Trophoblast cell (in vitro differentiated cells and primary cell): Measurements from ENCODE around the gene PRTFDC1.
A peak's percentile ranks its signal among the peaks of the same experiment; 100 is the strongest.

Source experiments
- DNase-seq, 2 donors: peaks; one replicate each; pipeline ENCODE4 v3.0.0-alpha.2; 2016
- H2AFZ ChIP-seq: 2 replicates; pipeline ENCODE4 v1.6.1; 2013; ENCODE audit warnings: low read length, moderate library complexity, mild to moderate bottlenecking; ENCODE audit not compliant: insufficient read depth, poor library complexity
- H2AK5ac ChIP-seq: 2 replicates; pipeline ENCODE4 v1.6.1; 2013; ENCODE audit warnings: mild to moderate bottlenecking, low read length
- H2BK120ac ChIP-seq: 2 replicates; pipeline ENCODE4 v1.6.1; 2013; ENCODE audit warnings: low read length, mild to moderate bottlenecking, moderate library complexity; ENCODE audit not compliant: insufficient read depth, poor library complexity
- H2BK12ac ChIP-seq: 2 replicates; pipeline ENCODE4 v1.6.1; 2013; ENCODE audit warnings: mild to moderate bottlenecking, low read length, moderate library complexity
- H2BK5ac ChIP-seq: 2 replicates; pipeline ENCODE4 v1.6.1; 2013; ENCODE audit warnings: low read length, low read depth, moderate library complexity, mild to moderate bottlenecking; ENCODE audit not compliant: poor library complexity
- H3K14ac ChIP-seq: 2 replicates; pipeline ENCODE4 v1.6.1; 2013; ENCODE audit warnings: mild to moderate bottlenecking, low read length
- H3K18ac ChIP-seq: 2 replicates; pipeline ENCODE4 v1.6.1; 2013; ENCODE audit warnings: mild to moderate bottlenecking, low read length
- H3K23ac ChIP-seq: 2 replicates; pipeline ENCODE4 v1.6.1; 2013; ENCODE audit warnings: low read length
- H3K27ac ChIP-seq: 2 replicates; pipeline ENCODE4 v1.5.1; 2013; ENCODE audit warnings: low read depth, mild to moderate bottlenecking, inconsistent platforms, low read length, moderate library complexity
- H3K27me3 ChIP-seq: 2 replicates; pipeline ENCODE4 v1.6.1; 2013; ENCODE audit warnings: inconsistent platforms, mild to moderate bottlenecking, low read length, moderate library complexity; ENCODE audit not compliant: insufficient read depth
- H3K36me3 ChIP-seq, 2 experiments: 1 replicate in 1 of 2; 2 replicates in 1 of 2; pipeline ENCODE4 v1.6.1; 2013; ENCODE audit warnings: low read length in 2 of 2, mild to moderate bottlenecking in 2 of 2, moderate library complexity in 1 of 2; ENCODE audit not compliant: insufficient read depth in 2 of 2, control insufficient read depth in 1 of 2
- H3K4ac ChIP-seq: 2 replicates; pipeline ENCODE4 v1.6.1; 2013; ENCODE audit warnings: low read depth, mild to moderate bottlenecking, low read length, moderate library complexity
- H3K4me1 ChIP-seq, 2 experiments: 1 replicate in 1 of 2; 2 replicates in 1 of 2; pipeline ENCODE4 v1.6.1; 2013; ENCODE audit warnings: low read length in 2 of 2, mild to moderate bottlenecking in 2 of 2, moderate library complexity in 1 of 2; ENCODE audit not compliant: insufficient read depth in 2 of 2, control insufficient read depth in 1 of 2
- H3K4me2 ChIP-seq: 2 replicates; pipeline ENCODE4 v1.6.1; 2013; ENCODE audit warnings: inconsistent platforms, mild to moderate bottlenecking, low read length, moderate library complexity
- H3K4me3 ChIP-seq: 2 replicates; pipeline ENCODE4 v1.5.1; 2013; ENCODE audit warnings: mild to moderate bottlenecking, low read depth, low read length, inconsistent platforms
- H3K79me1 ChIP-seq: one replicate; pipeline ENCODE4 v1.6.1; 2013; ENCODE audit warnings: low read length
- H3K79me2 ChIP-seq: 2 replicates; pipeline ENCODE4 v1.6.1; 2013; ENCODE audit warnings: low read length, mild to moderate bottlenecking; ENCODE audit not compliant: control insufficient read depth, insufficient read depth, poor library complexity
- H3K9ac ChIP-seq: 2 replicates; pipeline ENCODE4 v1.6.1; 2013; ENCODE audit warnings: mild to moderate bottlenecking, low read length
- H3K9me3 ChIP-seq: 2 replicates; pipeline ENCODE4 v1.6.1; 2013; ENCODE audit warnings: low read depth, mild to moderate bottlenecking, control low read depth, inconsistent platforms, low read length; ENCODE audit not compliant: insufficient read depth
- H4K12ac ChIP-seq: 2 replicates; pipeline ENCODE4 v1.6.1; 2013; ENCODE audit warnings: low read depth, mild to moderate bottlenecking, low read length, moderate library complexity
- H4K8ac ChIP-seq: 2 replicates; pipeline ENCODE4 v1.6.1; 2013; ENCODE audit warnings: low read depth, mild to moderate bottlenecking, low read length, moderate library complexity
- H4K91ac ChIP-seq: one replicate; pipeline ENCODE4 v1.6.1; 2013; ENCODE audit warnings: low read depth, mild to moderate bottlenecking, low read length, moderate library complexity
- WGBS: extraction: QIAGEN DNeasy Blood & Tissue Kit; methylation state at CpG from one replicate; pipeline ENCODE4 v1.1.7; 2013; ENCODE audit warnings: missing lambda C conversion rate; ENCODE audit not compliant: insufficient read length, insufficient coverage; ENCODE audit errors: extremely low coverage; 5-methylcytosine and 5-hydroxymethylcytosine counted together

PRTFDC1 gene

GRCh38 chr10:24826009-24826408 is 126.4 kb downstream of the PRTFDC1 start:
- no peak overlapping the region for H3K4me2 ChIP-seq
- H2BK120ac ChIP-seq = no peak overlapping the region
- H4K12ac ChIP-seq = no peak overlapping the region
- H3K79me2 ChIP-seq = no peaks in the 10 kb centered on the region
- H3K14ac ChIP-seq = no peak overlapping the region
- no peaks in the 10 kb centered on the region for H3K79me1 ChIP-seq
- no peak overlapping the region for H3K27ac ChIP-seq
- H3K36me3 ChIP-seq = no peaks in the 10 kb centered on the region
- no peak overlapping the region for H3K23ac ChIP-seq
- H3K18ac ChIP-seq = no peak overlapping the region
- no peaks in the 10 kb centered on the region for H3K27me3 ChIP-seq
- H4K8ac ChIP-seq = no peak overlapping the region
- WGBS = no CpG with 5 or more reads among the region's 4 CpGs
- no peak overlapping the region for H3K4ac ChIP-seq
- H2BK5ac ChIP-seq = no peak overlapping the region
- H3K9ac ChIP-seq = no peak overlapping the region
- H2AFZ ChIP-seq = no peak overlapping the region
- peak in 1 of 2 donors; percentile 67 for DNase-seq
- no peak overlapping the region for H2AK5ac ChIP-seq
- no peak overlapping the region for H3K4me3 ChIP-seq
- H3K4me1 ChIP-seq = peaks cover 3% of the 10 kb centered on the region in 2 experiments
- H3K9me3 ChIP-seq = no peaks in the 10 kb centered on the region
- no peak overlapping the region for H4K91ac ChIP-seq
- H2BK12ac ChIP-seq = no peak overlapping the region

GRCh38 chr10:24825551-24825950 is 126.9 kb downstream of the PRTFDC1 start:
- no peak overlapping the region for H2AK5ac ChIP-seq
- no peak overlapping the region for H3K4me2 ChIP-seq
- H4K12ac ChIP-seq = no peak overlapping the region
- H3K36me3 ChIP-seq = no peaks in the 10 kb centered on the region
- no peak overlapping the region for H3K23ac ChIP-seq
- no peak overlapping the region for H3K27ac ChIP-seq
- H3K4ac ChIP-seq = no peak overlapping the region
- no peak overlapping the region for H4K91ac ChIP-seq
- H2BK5ac ChIP-seq = no peak overlapping the region
- no peak overlapping the region for H2BK12ac ChIP-seq
- H3K4me3 ChIP-seq = no peak overlapping the region
- H3K18ac ChIP-seq = no peak overlapping the region
- WGBS = no CpG with 5 or more reads among the region's 1 CpG
- H2AFZ ChIP-seq = no peak overlapping the region
- DNase-seq = peak in 1 of 2 donors; percentile 77
- H3K4me1 ChIP-seq = peaks cover 6 to 7% of the 10 kb centered on the region in 2 experiments
- H3K9me3 ChIP-seq = no peaks in the 10 kb centered on the region
- H4K8ac ChIP-seq = no peak overlapping the region
- peaks cover 2% of the 10 kb centered on the region for H3K79me1 ChIP-seq
- H3K79me2 ChIP-seq = no peaks in the 10 kb centered on the region
- H3K9ac ChIP-seq = no peak overlapping the region
- no peaks in the 10 kb centered on the region for H3K27me3 ChIP-seq
- no peak overlapping the region for H2BK120ac ChIP-seq
- no peak overlapping the region for H3K14ac ChIP-seq

GRCh38 chr10:24824536-24824935 is 127.9 kb downstream of the PRTFDC1 start:
- no peak overlapping the region for H2AK5ac ChIP-seq
- no peak overlapping the region for H3K4ac ChIP-seq
- H3K14ac ChIP-seq = no peak overlapping the region
- H3K4me3 ChIP-seq = no peak overlapping the region
- DNase-seq = peak in 1 of 2 donors; percentile 52
- H4K12ac ChIP-seq = no peak overlapping the region
- no peak overlapping the region for H3K27ac ChIP-seq
- H4K91ac ChIP-seq = no peak overlapping the region
- H2BK120ac ChIP-seq = no peak overlapping the region
- H3K9me3 ChIP-seq = no peaks in the 10 kb centered on the region
- no peak overlapping the region for H3K4me2 ChIP-seq
- no peak overlapping the region for H3K23ac ChIP-seq
- H3K4me1 ChIP-seq = peaks cover 7 to 8% of the 10 kb centered on the region in 2 experiments
- no peaks in the 10 kb centered on the region for H3K27me3 ChIP-seq
- H3K9ac ChIP-seq = no peak overlapping the region
- H2BK5ac ChIP-seq = no peak overlapping the region
- no peak overlapping the region for H2BK12ac ChIP-seq
- H3K79me2 ChIP-seq = no peaks in the 10 kb centered on the region
- H3K36me3 ChIP-seq = no peaks in the 10 kb centered on the region
- H4K8ac ChIP-seq = no peak overlapping the region
- peaks cover 3% of the 10 kb centered on the region for H3K79me1 ChIP-seq
- no peak overlapping the region for H2AFZ ChIP-seq
- H3K18ac ChIP-seq = no peak overlapping the region
- WGBS = no CpG with 5 or more reads among the region's 2 CpGs

- Histone ChIP-seq H3K4me3 (no peak overlapping the region), H4K91ac (no peak overlapping the region), H2BK120ac (no peak overlapping the region), H3K36me3 (no peaks in the 10 kb centered on the region), H3K9ac (no peak overlapping the region), H3K4ac (no peak overlapping the region), H2BK12ac (no peak overlapping the region), H3K27ac (no peak overlapping the region), H3K4me1 (peaks cover 7 to 8% of the 10 kb centered on the region in 2 experiments), H3K23ac (no peak overlapping the region), H2AFZ (no peak overlapping the region), H3K4me2 (no peak overlapping the region), H2AK5ac (no peak overlapping the region), H3K79me2 (no peaks in the 10 kb centered on the region), H3K9me3 (no peaks in the 10 kb centered on the region), H4K8ac (no peak overlapping the region), H3K14ac (no peak overlapping the region), H3K27me3 (no peaks in the 10 kb centered on the region), H3K79me1 (peaks cover 3% of the 10 kb centered on the region), H2BK5ac (no peak overlapping the region), H3K18ac (no peak overlapping the region), H4K12ac (no peak overlapping the region)
- DNase-seq = peak; percentile 31 to 33
Observed at GRCh38 chr10:24824124-24824523, 128.3 kb downstream of the PRTFDC1 start.
